H1 (cell line): Measurements from ENCODE around the gene OGT. TPM values are rescaled to one million over a fixed set of nuclear protein-coding genes. Genes with fewer than 3 reads are reported as not detected.

Experiments
- CTCF ChIA-PET: fragments of 300-600 bp; sonication (Branson Sonifier 250); formaldehyde crosslinking; loops from one replicate; lab custom pipeline; 2021; ENCODE audit not compliant: partially characterized antibody; lab: Charles Lee
- POLR2A ChIA-PET: fragments of 300-600 bp; sonication (Branson Sonifier 250); formaldehyde crosslinking; loops from one replicate; lab custom pipeline; 2021; ENCODE audit warnings: inconsistent platforms; ENCODE audit not compliant: partially characterized antibody; lab: Charles Lee
- DNase-seq, 2 experiments: peaks; one replicate each; pipeline versions ENCODE4 v3.0.0 to v3.0.0-alpha.2; 2010 to 2022; ENCODE audit warnings: low spot score in 2 of 2, low read depth in 1 of 2, mixed read lengths in 1 of 2
- FAIRE-seq: peaks from 2 replicates; lab custom pipeline; 2011; peaks lifted over from hg19 to GRCh38; lab: Jason Lieb, UNC
- H2AFZ ChIP-seq: 2 replicates; pipeline ENCODE4 v1.8.1; 2012; ENCODE audit warnings: low read length, inconsistent platforms
- H2AK5ac ChIP-seq: 2 replicates; pipeline ENCODE4 v1.6.1; 2013; ENCODE audit warnings: low read depth, low read length
- H2BK120ac ChIP-seq: replicated peaks from 2 replicates; pipeline ENCODE3; 2013; ENCODE audit warnings: low read depth, low read length, inconsistent platforms
- H2BK12ac ChIP-seq: 2 replicates; pipeline ENCODE4 v1.6.1; 2013; ENCODE audit warnings: low read depth, low read length
- H2BK15ac ChIP-seq: 2 replicates; pipeline ENCODE4 v1.6.1; 2013; ENCODE audit warnings: low read length
- H2BK20ac ChIP-seq: 2 replicates; pipeline ENCODE4 v1.6.1; 2013; ENCODE audit warnings: low read length
- H2BK5ac ChIP-seq: 2 replicates; pipeline ENCODE4 v1.6.1; 2013; ENCODE audit warnings: low read depth, low read length
- H3K14ac ChIP-seq: 2 replicates; pipeline ENCODE4 v1.6.1; 2013; ENCODE audit warnings: inconsistent platforms; ENCODE audit not compliant: insufficient read length
- H3K18ac ChIP-seq: 2 replicates; pipeline ENCODE4 v1.6.1; 2013; ENCODE audit warnings: low read length; ENCODE audit errors: extremely low read depth
- H3K23ac ChIP-seq: 2 replicates; pipeline ENCODE4 v1.6.1; 2013; ENCODE audit warnings: inconsistent platforms; ENCODE audit not compliant: insufficient read length
- H3K23me2 ChIP-seq: 2 replicates; pipeline ENCODE4 v1.6.1; 2013; ENCODE audit warnings: low read depth, low read length
- H3K27ac ChIP-seq: 2 replicates; pipeline ENCODE4 v1.6.1; 2011; ENCODE audit warnings: low read depth, low read length, inconsistent platforms
- H3K27me3 ChIP-seq, 4 experiments: replicated peaks in 1 of 4; 1 replicate in 1 of 4; 2 replicates in 3 of 4; pipeline versions ENCODE4 v1.6.1 to v1.8.1; 2011 to 2013; ENCODE audit warnings: low read length in 3 of 4, mild to moderate bottlenecking in 3 of 4, inconsistent platforms in 2 of 4, mixed read lengths in 2 of 4, moderate library complexity in 1 of 4; ENCODE audit not compliant: control insufficient read depth in 3 of 4, insufficient read depth in 3 of 4; ENCODE audit errors: extremely low read depth in 1 of 4
- H3K36me3 ChIP-seq, 4 experiments: 2 replicates each; pipeline versions ENCODE4 v1.6.1 to v1.8.1; 2011 to 2013; ENCODE audit warnings: mild to moderate bottlenecking in 4 of 4, low read length in 3 of 4, moderate library complexity in 2 of 4, control low read depth in 1 of 4, inconsistent platforms in 1 of 4; ENCODE audit not compliant: insufficient read depth in 4 of 4, control insufficient read depth in 2 of 4
- H3K4ac ChIP-seq: replicated peaks from 2 replicates; pipeline ENCODE3; 2013; ENCODE audit warnings: low read length, low read depth, mixed read lengths, inconsistent platforms; ENCODE audit not compliant: insufficient read length
- H3K4me1 ChIP-seq, 4 experiments: replicated peaks in 1 of 4; 1 replicate in 1 of 4; 2 replicates in 3 of 4; pipeline versions ENCODE4 v1.6.1 to v1.8.1; 2011 to 2013; ENCODE audit warnings: low read length in 3 of 4, inconsistent platforms in 2 of 4, mixed read lengths in 1 of 4; ENCODE audit not compliant: insufficient read depth in 4 of 4, control insufficient read depth in 3 of 4
- H3K4me2 ChIP-seq, 2 experiments: 2 replicates each; pipeline versions ENCODE4 v1.6.1 to v1.8.1; 2011 to 2013; ENCODE audit warnings: low read depth in 2 of 2, low read length in 2 of 2, control low read depth in 1 of 2, inconsistent platforms in 1 of 2, mild to moderate bottlenecking in 1 of 2; ENCODE audit not compliant: insufficient read depth in 1 of 2
- H3K4me3 ChIP-seq, 4 experiments: fragments of 200-600, 300-600 bp in 1 of 4; sonication (generic), shearing (Covaris generic), sonication (Bioruptor Twin) in 1 of 4; 2 replicates each; pipeline versions ENCODE4 v1.5.1 to v1.8.1; 2011 to 2016; ENCODE audit warnings: low read length in 4 of 4, low read depth in 3 of 4, control low read depth in 2 of 4, inconsistent platforms in 2 of 4, mild to moderate bottlenecking in 2 of 4, mixed read lengths in 1 of 4, moderate library complexity in 1 of 4; ENCODE audit not compliant: insufficient read depth in 2 of 4; ENCODE audit errors: extremely low read depth in 1 of 4
- H3K56ac ChIP-seq: replicated peaks from 2 replicates; pipeline ENCODE3; 2013; ENCODE audit warnings: low read depth, mild to moderate bottlenecking, mixed read lengths, low read length, inconsistent platforms; ENCODE audit not compliant: insufficient read length
- H3K79me1 ChIP-seq: 2 replicates; pipeline ENCODE4 v1.6.1; 2013; ENCODE audit warnings: low read depth, low read length, control low read depth
- H3K79me2 ChIP-seq, 2 experiments: 2 replicates each; pipeline versions ENCODE4 v1.6.1 to v1.8.1; 2012 to 2013; ENCODE audit warnings: low read length in 2 of 2, mild to moderate bottlenecking in 2 of 2, inconsistent platforms in 1 of 2; ENCODE audit not compliant: insufficient read depth in 2 of 2, control insufficient read depth in 1 of 2
- H3K9ac ChIP-seq, 4 experiments: replicated peaks in 1 of 4; 1 replicate in 1 of 4; 2 replicates in 3 of 4; pipeline versions ENCODE4 v1.6.1 to v1.8.1; 2011 to 2013; ENCODE audit warnings: low read depth in 3 of 4, low read length in 3 of 4, control low read depth in 2 of 4, mild to moderate bottlenecking in 2 of 4, moderate library complexity in 2 of 4, inconsistent platforms in 1 of 4; ENCODE audit errors: extremely low read depth in 1 of 4
- H3K9me3 ChIP-seq, 2 experiments: 2 replicates each; pipeline versions ENCODE4 v1.6.1 to v1.8.1; 2012 to 2013; ENCODE audit warnings: mild to moderate bottlenecking in 2 of 2, moderate library complexity in 2 of 2, control low read depth in 1 of 2, inconsistent platforms in 1 of 2, low read depth in 1 of 2, low read length in 1 of 2, mixed read lengths in 1 of 2; ENCODE audit not compliant: insufficient read depth in 2 of 2
- H4K20me1 ChIP-seq, 2 experiments: replicated peaks in 1 of 2; 2 replicates each; pipeline versions ENCODE3 to v1.8.1; 2011 to 2013; ENCODE audit warnings: inconsistent platforms in 2 of 2, low read length in 2 of 2, mild to moderate bottlenecking in 1 of 2; ENCODE audit not compliant: insufficient read depth in 2 of 2, control insufficient read depth in 1 of 2
- H4K5ac ChIP-seq: 2 replicates; pipeline ENCODE4 v1.6.1; 2013; ENCODE audit warnings: low read length, low read depth, mixed read lengths, inconsistent platforms; ENCODE audit not compliant: insufficient read length
- H4K8ac ChIP-seq: 2 replicates; pipeline ENCODE4 v1.8.0; 2013; ENCODE audit warnings: mild to moderate bottlenecking, moderate library complexity, low read length, inconsistent platforms; ENCODE audit not compliant: insufficient read depth; ENCODE audit errors: extremely low read depth
- H4K91ac ChIP-seq: replicated peaks from 2 replicates; pipeline ENCODE3; 2013; ENCODE audit warnings: low read length, mixed read lengths, inconsistent platforms; ENCODE audit not compliant: insufficient read length
- ASH2L ChIP-seq: fragments of 200-600, 300-600 bp; sonication (generic); IDR thresholded peaks from one replicate; pipeline ENCODE4 v1.7.1; 2017; ENCODE audit warnings: low read length
- CREB1 ChIP-seq: IDR thresholded peaks from 2 replicates; pipeline ENCODE4 v1.6.1; 2012; ENCODE audit warnings: inconsistent platforms
- WGBS, 2 experiments: shearing (Covaris generic) in 1 of 2; methylation state at CpG; one replicate each; pipeline versions ENCODE4 v1.1.6 to v1.1.7; 2013 to 2015; ENCODE audit warnings: low lambda C conversion rate in 2 of 2, mixed read lengths in 2 of 2, inconsistent platforms in 1 of 2, low coverage in 1 of 2, missing lambda C conversion rate in 1 of 2; ENCODE audit not compliant: insufficient replicate concordance in 2 of 2, insufficient coverage in 1 of 2, insufficient read length in 1 of 2; ENCODE audit errors: extremely low coverage in 1 of 2, missing lambda C conversion rate in 1 of 2; 5-methylcytosine and 5-hydroxymethylcytosine counted together
- polyA plus RNA-seq, 7 experiments: library from polyadenylated mRNA; depleted of rRNA in 3 of 7; stranded (reverse) in 5 of 7; unstranded in 2 of 7; fragments of >200 nt in 5 of 7; fragments of 200-250 nt in 2 of 7; gene quantifications; 1 replicate in 5 of 7; 2 replicates in 1 of 7; 4 replicates in 1 of 7; pipeline versions ENCODE4 v1.2.1 to v1.2.3, GENCODE V29; 2011 to 2013; ENCODE audit warnings: missing spikeins in 2 of 7, mixed read lengths in 2 of 7
- total RNA-seq: library from RNA; stranded (reverse); fragmentation: NEBNext Ultra II Directional; extraction: Animal tissue kit (Norgen Biotek cat#: 25700); gene quantifications from 2 replicates; pipeline ENCODE4 v1.2.1, GENCODE V29; 2021
- TF ChIP-seq, protein P1 (sequence below): IDR thresholded peaks from 2 replicates; pipeline ENCODE4 v1.6.1; 2012; ENCODE audit warnings: low read length, inconsistent platforms

Gene OGT
- total and polyA plus RNA-seq, 2 of the 8 experiments (the other 6 are each of a cell fraction or from before 2014, with no cell fraction given), result 130 to 169 TPM

GRCh38 chrX:71525316-71525715 lies 7.6 kb upstream of the OGT start:
- Histone ChIP-seq H3K79me1 (no peaks in the 10 kb centered on the region), H2BK20ac (no peak overlapping the region), H3K23ac (no peak overlapping the region), H3K4me2 (no peak overlapping the region), H2BK12ac (no peak overlapping the region), H2AK5ac (no peak overlapping the region), H2BK15ac (no peak overlapping the region), H2BK120ac (no peak overlapping the region), H3K56ac (no peak overlapping the region), H2BK5ac (no peak overlapping the region), H3K9me3 (no peaks in the 10 kb centered on the region), H4K5ac (no peak overlapping the region), H3K4me1 (no peaks in the 10 kb centered on the region), H3K79me2 (no peaks in the 10 kb centered on the region), H3K9ac (no peak overlapping the region), H3K23me2 (no peaks in the 10 kb centered on the region), H2AFZ (no peak overlapping the region), H3K4ac (no peak overlapping the region), H3K27ac (no peak overlapping the region), H4K20me1 (no peaks in the 10 kb centered on the region), H3K36me3 (no peaks in the 10 kb centered on the region), H4K91ac (no peak overlapping the region), H3K27me3 (no peaks in the 10 kb centered on the region), H3K4me3 (no peak overlapping the region), H3K18ac (no peak overlapping the region), H4K8ac (no peak overlapping the region), H3K14ac (no peak overlapping the region)
- ChIA-PET CTCF (no interaction called here), POLR2A (interaction anchor here (0.9 kb wide), 1 partner anchor 8 kb away, joined by 3 read pairs; the partner anchor contains the start of gene OGT)
- TF ChIP-seq, protein P1, sequence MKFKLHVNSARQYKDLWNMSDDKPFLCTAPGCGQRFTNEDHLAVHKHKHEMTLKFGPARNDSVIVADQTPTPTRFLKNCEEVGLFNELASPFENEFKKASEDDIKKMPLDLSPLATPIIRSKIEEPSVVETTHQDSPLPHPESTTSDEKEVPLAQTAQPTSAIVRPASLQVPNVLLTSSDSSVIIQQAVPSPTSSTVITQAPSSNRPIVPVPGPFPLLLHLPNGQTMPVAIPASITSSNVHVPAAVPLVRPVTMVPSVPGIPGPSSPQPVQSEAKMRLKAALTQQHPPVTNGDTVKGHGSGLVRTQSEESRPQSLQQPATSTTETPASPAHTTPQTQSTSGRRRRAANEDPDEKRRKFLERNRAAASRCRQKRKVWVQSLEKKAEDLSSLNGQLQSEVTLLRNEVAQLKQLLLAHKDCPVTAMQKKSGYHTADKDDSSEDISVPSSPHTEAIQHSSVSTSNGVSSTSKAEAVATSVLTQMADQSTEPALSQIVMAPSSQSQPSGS, result no peak
- TF ChIP-seq CREB1, result no peak
- TF ChIP-seq ASH2L, result no peak
- WGBS, 2 experiments, result 81% methylated on average over 3 of the region's 3 CpGs; no CpG with 5 or more reads in 1 of the 2 experiments
- DNase-seq, result no peak
- no peak for FAIRE-seq
